ENCODE results near the gene PKD2.

The PKD2 gene

GRCh38 chr4:88091378-88091777 lies 83.9 kb downstream of the PKD2 start:
- TF ChIP-seq CTCF (conservative IDR thresholded peaks at IDR 0.05) = no peak
- no peak overlapping the region for H3K27ac ChIP-seq

- no peak for TF ChIP-seq CTCF (conservative IDR thresholded peaks at IDR 0.05)
- H3K27ac ChIP-seq = no peak overlapping the region
Observed at GRCh38 chr4:88093874-88094273, 86.4 kb downstream of the PKD2 start.

GRCh38 chr4:88097301-88097700 lies 89.9 kb downstream of the PKD2 start:
- H3K27ac ChIP-seq = no peak overlapping the region

GRCh38 chr4:88097781-88098180 lies 90.3 kb downstream of the PKD2 start:
- H3K27ac ChIP-seq = no peak overlapping the region
- TF ChIP-seq CTCF (conservative IDR thresholded peaks at IDR 0.05) = no peak

More at GRCh38 chr4:88097301-88097700, 89.9 kb downstream of the PKD2 start:
- no peak for TF ChIP-seq CTCF (conservative IDR thresholded peaks at IDR 0.05)

GRCh38 chr4:88098993-88099752 lies 91.7 kb downstream of the PKD2 start:
- TF ChIP-seq CTCF (conservative IDR thresholded peaks at IDR 0.05) = no peak
- no peak overlapping the region for H3K27ac ChIP-seq

GRCh38 chr4:88101165-88101564 lies 93.7 kb downstream of the PKD2 start:
- no peak overlapping the region for H3K27ac ChIP-seq
- no peak for TF ChIP-seq CTCF (conservative IDR thresholded peaks at IDR 0.05)

- TF ChIP-seq CTCF (conservative IDR thresholded peaks at IDR 0.05) = no peak
- H3K27ac ChIP-seq = no peak overlapping the region
Observed at GRCh38 chr4:88102026-88102425, 94.6 kb downstream of the PKD2 start.
